ENCODE results near the gene GBA3.

The GBA3 gene

DNA sequence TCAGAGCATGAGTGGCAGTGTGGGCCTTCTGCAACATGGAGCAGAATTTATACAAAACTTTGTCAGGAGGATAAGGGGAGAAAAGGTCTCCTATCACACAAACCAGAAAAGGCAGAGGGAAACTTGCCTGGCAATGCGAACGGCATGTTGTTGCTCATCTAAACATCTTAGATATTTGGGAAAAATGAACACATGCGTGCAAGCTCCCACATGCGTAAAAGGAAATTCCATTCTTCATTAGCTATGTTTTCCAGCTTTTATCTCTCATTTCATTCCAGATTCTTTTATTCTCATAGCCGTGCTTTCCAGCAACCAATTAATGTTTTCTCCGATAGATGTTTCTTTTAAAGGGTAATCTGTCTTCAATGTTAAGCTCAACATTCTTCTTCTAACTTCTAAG, 31.3 kb upstream of the GBA3 start:
- no peak for DNase-seq (ENCODE audit: low spot score)
- in situ Hi-C loops (cut with MboI; ENCODE audit: low sequenced_read_pairs, unreplicated experiment) = no loop called here
- TF ChIP-seq, protein P1, sequence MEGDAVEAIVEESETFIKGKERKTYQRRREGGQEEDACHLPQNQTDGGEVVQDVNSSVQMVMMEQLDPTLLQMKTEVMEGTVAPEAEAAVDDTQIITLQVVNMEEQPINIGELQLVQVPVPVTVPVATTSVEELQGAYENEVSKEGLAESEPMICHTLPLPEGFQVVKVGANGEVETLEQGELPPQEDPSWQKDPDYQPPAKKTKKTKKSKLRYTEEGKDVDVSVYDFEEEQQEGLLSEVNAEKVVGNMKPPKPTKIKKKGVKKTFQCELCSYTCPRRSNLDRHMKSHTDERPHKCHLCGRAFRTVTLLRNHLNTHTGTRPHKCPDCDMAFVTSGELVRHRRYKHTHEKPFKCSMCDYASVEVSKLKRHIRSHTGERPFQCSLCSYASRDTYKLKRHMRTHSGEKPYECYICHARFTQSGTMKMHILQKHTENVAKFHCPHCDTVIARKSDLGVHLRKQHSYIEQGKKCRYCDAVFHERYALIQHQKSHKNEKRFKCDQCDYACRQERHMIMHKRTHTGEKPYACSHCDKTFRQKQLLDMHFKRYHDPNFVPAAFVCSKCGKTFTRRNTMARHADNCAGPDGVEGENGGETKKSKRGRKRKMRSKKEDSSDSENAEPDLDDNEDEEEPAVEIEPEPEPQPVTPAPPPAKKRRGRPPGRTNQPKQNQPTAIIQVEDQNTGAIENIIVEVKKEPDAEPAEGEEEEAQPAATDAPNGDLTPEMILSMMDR (IDR thresholded peaks at IDR 0.05; ENCODE audit: borderline replicate concordance, control extremely low read depth, extremely low read depth, insufficient read depth, missing control alignments) = no peak

DNA sequence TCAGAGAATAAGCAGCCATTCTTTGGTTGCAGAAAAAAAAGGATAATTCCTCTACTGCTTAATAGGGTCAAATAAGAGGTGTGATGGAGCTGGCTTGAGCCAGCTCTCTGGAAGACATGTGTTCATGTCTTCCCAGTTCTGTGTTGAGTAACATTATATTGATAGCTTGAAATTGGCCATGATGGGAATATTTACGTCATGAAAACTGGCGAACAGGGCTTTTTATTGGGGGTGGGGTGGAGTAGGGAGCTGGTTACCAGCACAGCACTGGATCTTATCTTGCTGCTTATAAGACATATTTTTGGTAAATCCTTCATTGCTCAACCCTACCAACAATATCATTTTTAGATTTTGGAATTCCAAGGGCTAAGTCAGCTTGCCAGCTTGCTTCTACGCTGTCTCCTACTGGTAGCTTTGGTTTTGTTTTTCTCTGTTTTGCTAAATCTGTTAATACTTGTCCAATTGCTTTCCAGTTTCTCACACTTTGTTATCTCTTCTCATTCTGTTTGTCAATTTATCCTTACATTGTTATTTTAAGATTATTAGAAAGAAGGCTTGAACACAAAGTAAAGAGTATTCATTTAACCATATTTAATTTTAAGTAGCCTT, 25.3 kb upstream of the GBA3 start:
- DNase-seq (ENCODE audit: low spot score) = no peak
- TF ChIP-seq, protein P1 (IDR thresholded peaks at IDR 0.05; ENCODE audit: borderline replicate concordance, control extremely low read depth, extremely low read depth, insufficient read depth, missing control alignments) = no peak
- in situ Hi-C loops (cut with MboI; ENCODE audit: low sequenced_read_pairs, unreplicated experiment) = no loop called here

DNA sequence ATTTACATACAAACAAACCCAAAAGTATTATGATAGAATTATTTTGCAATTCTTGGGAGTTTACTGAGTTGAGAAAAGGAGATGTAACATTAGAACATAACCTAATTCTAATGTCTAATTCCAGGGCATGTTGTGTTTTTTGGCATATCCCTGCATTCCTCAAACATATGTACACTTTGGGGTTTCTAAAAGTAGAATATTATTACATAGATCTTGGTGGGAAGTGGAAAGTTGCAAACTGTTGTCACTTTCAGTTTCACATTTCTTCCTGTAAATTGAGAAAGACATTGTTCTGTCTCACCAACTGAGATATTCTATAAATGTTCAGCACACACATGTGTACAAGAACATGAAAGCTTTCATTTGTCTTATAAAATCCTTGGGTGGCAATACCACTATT, 24.4 kb upstream of the GBA3 start:
- TF ChIP-seq, protein P1 (IDR thresholded peaks at IDR 0.05; ENCODE audit: borderline replicate concordance, control extremely low read depth, extremely low read depth, insufficient read depth, missing control alignments) = no peak
- in situ Hi-C loops (cut with MboI; ENCODE audit: low sequenced_read_pairs, unreplicated experiment) = no loop called here
- DNase-seq (ENCODE audit: low spot score) = no peak

DNA sequence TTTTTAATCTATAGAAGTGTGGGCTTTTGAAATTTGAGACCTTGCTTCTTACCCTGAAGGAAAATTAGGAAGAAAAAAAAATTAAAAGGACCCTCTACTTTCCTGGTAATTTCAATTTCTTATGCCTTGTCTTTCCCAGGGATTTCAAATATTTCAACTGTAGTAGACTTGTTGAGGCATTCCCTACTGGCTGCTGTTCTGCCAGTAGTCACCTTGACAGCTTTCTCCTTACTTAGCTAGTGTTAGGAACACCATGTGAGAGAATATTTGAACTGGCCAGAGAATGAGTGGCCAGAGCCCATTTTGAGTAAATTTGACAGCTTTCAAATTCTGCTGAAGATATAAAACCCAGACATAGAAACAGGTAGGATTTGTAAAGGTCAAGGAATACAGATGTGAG, 24.0 kb upstream of the GBA3 start:
- no peak for DNase-seq (ENCODE audit: low spot score)
- TF ChIP-seq, protein P1 (IDR thresholded peaks at IDR 0.05; ENCODE audit: borderline replicate concordance, control extremely low read depth, extremely low read depth, insufficient read depth, missing control alignments) = no peak
- in situ Hi-C loops (cut with MboI; ENCODE audit: low sequenced_read_pairs, unreplicated experiment) = no loop called here

DNA sequence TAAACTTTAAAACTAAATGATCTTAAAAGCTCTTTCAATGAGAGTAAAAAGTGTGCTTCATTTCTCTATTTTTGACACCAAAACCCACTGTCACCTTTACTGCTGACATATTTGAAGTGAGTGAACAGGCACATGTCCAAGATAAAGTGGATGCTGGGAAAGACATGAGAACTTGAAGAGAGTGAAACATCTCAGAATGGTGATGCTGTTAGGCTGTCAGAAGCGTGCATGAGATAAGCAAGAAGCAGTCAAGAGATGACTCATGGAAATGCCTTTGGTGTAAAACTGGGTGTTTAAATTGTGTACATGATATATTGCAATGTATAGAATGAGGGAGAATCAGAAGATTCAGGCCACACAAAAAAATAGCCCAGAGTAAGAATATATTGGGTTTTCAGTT, 21.8 kb upstream of the GBA3 start:
- DNase-seq (ENCODE audit: low spot score) = no peak
- TF ChIP-seq, protein P1 (IDR thresholded peaks at IDR 0.05; ENCODE audit: borderline replicate concordance, control extremely low read depth, extremely low read depth, insufficient read depth, missing control alignments) = no peak
- in situ Hi-C loops (cut with MboI; ENCODE audit: low sequenced_read_pairs, unreplicated experiment) = no loop called here

DNA sequence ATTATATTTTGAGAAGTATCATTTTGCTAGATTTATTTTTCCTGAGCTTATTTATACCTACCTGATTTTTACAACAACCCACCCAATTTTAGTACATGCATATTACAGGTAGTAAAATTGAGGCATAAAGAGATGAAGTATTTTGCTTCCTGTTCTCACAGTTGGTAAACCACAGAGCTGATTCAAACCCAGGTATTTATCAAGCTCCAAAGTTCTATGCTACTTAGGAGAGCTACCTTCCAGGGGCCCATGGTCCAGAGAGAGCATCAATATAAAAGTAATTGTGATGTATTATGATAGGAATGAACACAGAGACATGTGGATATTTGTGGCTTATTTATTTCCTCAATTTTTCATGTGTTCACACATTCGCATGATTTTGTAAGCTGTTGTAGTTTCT, 20.2 kb upstream of the GBA3 start:
- in situ Hi-C loops (cut with MboI; ENCODE audit: low sequenced_read_pairs, unreplicated experiment) = no loop called here
- TF ChIP-seq, protein P1 (IDR thresholded peaks at IDR 0.05; ENCODE audit: borderline replicate concordance, control extremely low read depth, extremely low read depth, insufficient read depth, missing control alignments) = no peak

More for the DNA sequence above, 20.2 kb upstream of the GBA3 start:
- no peak for DNase-seq (ENCODE audit: low spot score)
